Lower lobe of right lung (tissue), 2 donors: Measurements from ENCODE around the gene STIM1. TPM values are rescaled to one million over a fixed set of nuclear protein-coding genes. Genes with fewer than 3 reads are reported as not detected.
A peak's percentile ranks its signal among the peaks of the same experiment; 100 is the strongest.

Experiments used
- ATAC-seq, 2 donors: fragments of 200-7000 bp; cut with Tn5 transposase; one replicate each; pipeline ENCODE4 v1.9.1; 2020 to 2022; ENCODE audit warnings: mild to moderate bottlenecking in 2 of 2, moderate library complexity in 2 of 2
- DNase-seq: peaks from one replicate; pipeline ENCODE4 v3.0.0-alpha.2; 2020
- H3K27ac ChIP-seq: fragments of 200-600 bp; one replicate; pipeline ENCODE4 v1.8.0; 2022
- H3K27me3 ChIP-seq: fragments of 200-600 bp; one replicate; pipeline ENCODE4 v1.8.0; 2022; ENCODE audit warnings: low read depth
- H3K36me3 ChIP-seq: fragments of 200-600 bp; one replicate; pipeline ENCODE4 v1.8.0; 2022; ENCODE audit warnings: mild to moderate bottlenecking
- H3K4me1 ChIP-seq: fragments of 200-600 bp; one replicate; pipeline ENCODE4 v1.8.0; 2022
- H3K4me3 ChIP-seq: fragments of 200-600 bp; one replicate; pipeline ENCODE4 v1.8.0; 2022; ENCODE audit warnings: mild to moderate bottlenecking
- H3K9me3 ChIP-seq: fragments of 200-600 bp; one replicate; pipeline ENCODE4 v1.8.0; 2022
- CTCF ChIP-seq: fragments of 200-600 bp; IDR thresholded peaks from one replicate; pipeline ENCODE4 v1.8.0; 2022; ENCODE audit warnings: antibody characterized with exemption, mild to moderate bottlenecking
- intact Hi-C: fragments of 100-400 bp; cut with DNase I; formaldehyde crosslinking; loops from one replicate; pipeline ENCODE4 v1.11.0; 2022
- total RNA-seq: library from RNA; stranded (reverse); fragmentation: NEBNext Ultra II Directional; extraction: Animal tissue kit (Norgen Biotek cat#: 25700); gene quantifications from one replicate; pipeline ENCODE4 v1.2.1, GENCODE V29; 2021
- donor health status: DM: no; HTN: yes; CAD: no; lungs with severe emphysema.

The STIM1 gene
- total RNA-seq, 1 donor from 2014 or later: 59.5 TPM

- Histone ChIP-seq H3K4me3 (no peak overlapping the region), H3K36me3 (no peaks in the 10 kb centered on the region), H3K4me1 (peaks cover 26% of the 10 kb centered on the region), H3K27ac (no peak overlapping the region), H3K27me3 (no peaks in the 10 kb centered on the region), H3K9me3 (no peaks in the 10 kb centered on the region)
- no peak for TF ChIP-seq CTCF
- intact Hi-C loops: no loop called here
- no peak for ATAC-seq
- no peak for DNase-seq
These were observed 34.5 kb downstream of the STIM1 start for GRCh38 chr11:3890014-3890413.

- Histone ChIP-seq H3K4me3 (no peak overlapping the region), H3K9me3 (no peaks in the 10 kb centered on the region), H3K27me3 (no peaks in the 10 kb centered on the region), H3K4me1 (peaks cover 28% of the 10 kb centered on the region), H3K36me3 (no peaks in the 10 kb centered on the region), H3K27ac (no peak overlapping the region)
- ATAC-seq (no peak), DNase-seq (no peak)
- no peak for TF ChIP-seq CTCF
- intact Hi-C loops: no loop called here
These were observed 35.3 kb downstream of the STIM1 start for GRCh38 chr11:3890806-3891205.

- no peaks in the 10 kb centered on the region for H3K27me3 ChIP-seq
- H3K9me3 ChIP-seq: no peaks in the 10 kb centered on the region
- intact Hi-C loops: no loop called here
- H3K4me1 ChIP-seq: peaks cover 31% of the 10 kb centered on the region
- DNase-seq (no peak), ATAC-seq (no peak)
- no peak overlapping the region for H3K4me3 ChIP-seq
- H3K27ac ChIP-seq: no peak overlapping the region
- no peak for TF ChIP-seq CTCF
- H3K36me3 ChIP-seq: no peaks in the 10 kb centered on the region
These were observed 36.3 kb downstream of the STIM1 start for GRCh38 chr11:3891751-3892150.

- no peak for ATAC-seq
- Histone ChIP-seq H3K9me3 (no peaks in the 10 kb centered on the region), H3K27me3 (no peaks in the 10 kb centered on the region), H3K36me3 (no peaks in the 10 kb centered on the region), H3K27ac (no peak overlapping the region), H3K4me1 (peaks cover 35% of the 10 kb centered on the region), H3K4me3 (no peak overlapping the region)
- intact Hi-C loops: no loop called here
- DNase-seq: no peak
- no peak for TF ChIP-seq CTCF
These were observed 36.7 kb downstream of the STIM1 start for GRCh38 chr11:3892156-3892555.

- Histone ChIP-seq H3K27ac (peak overlapping the region; percentile 78), H3K36me3 (no peaks in the 10 kb centered on the region), H3K27me3 (no peaks in the 10 kb centered on the region), H3K9me3 (no peaks in the 10 kb centered on the region), H3K4me1 (peaks cover 36% of the 10 kb centered on the region), H3K4me3 (no peak overlapping the region)
- ATAC-seq (no peak), DNase-seq (no peak)
- intact Hi-C loops: no loop called here
- TF ChIP-seq CTCF: no peak
These were observed 37.8 kb downstream of the STIM1 start for GRCh38 chr11:3893311-3893710.
